Mammary epithelial cell (primary cell): ENCODE results near the gene BAG1.

Experiments
- CTCF ChIP-seq, 2 donors: IDR thresholded peaks in 1 of 2; conservative IDR thresholded peaks in 1 of 2; 2 replicates each; pipeline ENCODE4 v1.5.1; 2011 to 2012; ENCODE audit warnings: inconsistent platforms in 2 of 2, low read length in 2 of 2, mild to moderate bottlenecking in 2 of 2, control low read depth in 1 of 2, low read depth in 1 of 2; ENCODE audit not compliant: insufficient read depth in 1 of 2; ENCODE audit errors: extremely low read depth in 1 of 2
- EZH2 ChIP-seq: IDR thresholded peaks from 2 replicates; pipeline ENCODE4 v1.6.1; 2012; ENCODE audit warnings: low read length, inconsistent platforms, borderline replicate concordance

- no peak for TF ChIP-seq CTCF (conservative IDR thresholded peaks at IDR 0.05 in 1 of 2, IDR thresholded peaks at IDR 0.05 in 1 of 2; ENCODE audit: extremely low read depth in 1 of 2, insufficient read depth in 1 of 2, low read depth in 1 of 2, low read length in 2 of 2)
- TF ChIP-seq EZH2: no peak
Observed at GRCh38 chr9:33202552-33203201, 61.8 kb downstream of the BAG1 start.
